Stomach (tissue), 9 donors: Measurements from ENCODE around the gene IFIH1. TPM values are rescaled to one million over a fixed set of nuclear protein-coding genes. Genes with fewer than 3 reads are reported as not detected.

ENCODE experiments used
- DNase-seq, 2 donors: peaks; one replicate each; pipeline versions ENCODE4 v3.0.0 to v3.0.0-alpha.2; 2013 to 2019
- H3K27ac ChIP-seq, 5 donors: fragments of 200-600 bp in 4 of 5; sonication (generic) in 4 of 5; one replicate each; pipeline ENCODE4 v1.5.1; 2013 to 2019; ENCODE audit warnings: mild to moderate bottlenecking in 1 of 5, moderate library complexity in 1 of 5
- H3K27me3 ChIP-seq, 3 donors: fragments of 200-600 bp; sonication (generic); one replicate each; pipeline ENCODE4 v1.5.1; 2017 to 2019; ENCODE audit warnings: mixed run types in 1 of 3
- H3K36me3 ChIP-seq, 4 donors: fragments of 200-600 bp; sonication (generic); 1 replicate in 3 of 4; 2 replicates in 1 of 4; pipeline ENCODE4 v1.5.1; 2016 to 2019
- H3K4me1 ChIP-seq, 4 donors: fragments of 200-600 bp; sonication (generic); one replicate each; pipeline ENCODE4 v1.5.1; 2016 to 2019
- H3K4me3 ChIP-seq, 4 donors: fragments of 200-600 bp; sonication (generic) in 3 of 4; one replicate each; pipeline ENCODE4 v1.5.1; 2016 to 2019; ENCODE audit warnings: mild to moderate bottlenecking in 1 of 4
- H3K9me3 ChIP-seq, 4 donors: fragments of 200-600 bp; sonication (generic); one replicate each; pipeline ENCODE4 v1.5.1; 2016 to 2019
- EP300 ChIP-seq: sonication (generic); formaldehyde crosslinking; IDR thresholded peaks from one replicate; pipeline ENCODE4 v1.6.1; 2017; ENCODE audit warnings: antibody characterized with exemption
- POLR2A ChIP-seq, 4 donors: fragments of 450-650 bp; IDR thresholded peaks; one replicate each; pipeline ENCODE4 v1.6.1; 2016; ENCODE audit warnings: antibody characterized with exemption in 4 of 4, control low read depth in 2 of 4, mild to moderate bottlenecking in 1 of 4, moderate library complexity in 1 of 4
- POLR2AphosphoS5 ChIP-seq, 3 donors: sonication (generic); formaldehyde crosslinking; IDR thresholded peaks; one replicate each; pipeline ENCODE4 v1.6.1; 2016; ENCODE audit warnings: antibody characterized with exemption in 3 of 3
- WGBS, 5 donors: extraction: QIAGEN DNeasy Blood & Tissue Kit in 3 of 5; methylation state at CpG; one replicate each; pipeline versions ENCODE4 v1.1.5 to v1.1.7; 2013 to 2018; 5-methylcytosine and 5-hydroxymethylcytosine counted together
- intact Hi-C: fragments of 100-400 bp; cut with DNase I; formaldehyde crosslinking; loops from one replicate; pipeline ENCODE4 v1.15.1; 2023; ENCODE audit warnings: low total_unique reads
- polyA plus RNA-seq, 3 donors: library from polyadenylated mRNA; stranded (reverse); fragments of 200-250 nt; gene quantifications; one replicate each; pipeline ENCODE4 v1.2.3, GENCODE V29; 2013
- total RNA-seq, 5 donors: library from RNA; depleted of rRNA; stranded (reverse); fragments of >200 nt; gene quantifications; one replicate each; pipeline versions ENCODE4 v1.1.0 to v1.2.3, GENCODE V29; 2014 to 2016
- TF ChIP-seq, protein P1 (sequence below), 7 experiments: fragments of 450-650 bp in 4 of 7; fragments of 200-600 bp in 3 of 7; sonication (generic) in 3 of 7; IDR thresholded peaks; one replicate each; pipeline ENCODE4 v1.5.1; 2016 to 2019; ENCODE audit warnings: antibody characterized with exemption in 7 of 7, control low read depth in 2 of 7, mild to moderate bottlenecking in 1 of 7
- donor health status: healthy with polysubstance abuse.
- donor health status: Bipolar disorder and iron deficiency.
- donor health status: healthy.

Gene IFIH1
- total and polyA plus RNA-seq, 8 donors: 2.6 to 37.5 (median 10.1) TPM

DNA sequence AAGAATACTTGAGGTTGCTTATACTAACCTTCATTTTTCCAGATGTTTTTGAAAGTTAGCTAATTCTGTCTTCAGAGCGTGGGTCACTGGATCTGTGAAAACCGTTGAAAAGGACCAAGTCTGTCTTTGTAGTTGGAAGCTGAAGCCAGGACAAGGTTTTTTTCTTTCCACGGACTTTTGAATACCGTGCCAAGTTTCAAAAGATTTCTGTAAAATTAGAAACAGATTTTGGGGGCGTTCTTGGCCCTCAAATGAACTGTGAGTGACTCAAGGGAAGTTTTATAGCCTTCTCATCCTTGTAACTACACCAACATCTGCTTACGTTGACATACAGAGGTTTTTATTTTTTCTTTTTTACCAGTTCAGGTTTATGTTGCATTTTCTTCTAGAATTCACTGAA is 75.2 kb downstream of the IFIH1 start, which contains the start of gene FAP:
Gene FAP, minus strand, starts transcription at position 152 of the 400 bp plus-strand sequence. Its CDS starts 118 bp downstream, at position 34.
- WGBS, 5 donors: 60 to 76% (median 71%) methylated on average over 6 of the region's 6 CpGs
- TF ChIP-seq, protein P1, sequence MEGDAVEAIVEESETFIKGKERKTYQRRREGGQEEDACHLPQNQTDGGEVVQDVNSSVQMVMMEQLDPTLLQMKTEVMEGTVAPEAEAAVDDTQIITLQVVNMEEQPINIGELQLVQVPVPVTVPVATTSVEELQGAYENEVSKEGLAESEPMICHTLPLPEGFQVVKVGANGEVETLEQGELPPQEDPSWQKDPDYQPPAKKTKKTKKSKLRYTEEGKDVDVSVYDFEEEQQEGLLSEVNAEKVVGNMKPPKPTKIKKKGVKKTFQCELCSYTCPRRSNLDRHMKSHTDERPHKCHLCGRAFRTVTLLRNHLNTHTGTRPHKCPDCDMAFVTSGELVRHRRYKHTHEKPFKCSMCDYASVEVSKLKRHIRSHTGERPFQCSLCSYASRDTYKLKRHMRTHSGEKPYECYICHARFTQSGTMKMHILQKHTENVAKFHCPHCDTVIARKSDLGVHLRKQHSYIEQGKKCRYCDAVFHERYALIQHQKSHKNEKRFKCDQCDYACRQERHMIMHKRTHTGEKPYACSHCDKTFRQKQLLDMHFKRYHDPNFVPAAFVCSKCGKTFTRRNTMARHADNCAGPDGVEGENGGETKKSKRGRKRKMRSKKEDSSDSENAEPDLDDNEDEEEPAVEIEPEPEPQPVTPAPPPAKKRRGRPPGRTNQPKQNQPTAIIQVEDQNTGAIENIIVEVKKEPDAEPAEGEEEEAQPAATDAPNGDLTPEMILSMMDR (IDR thresholded peaks at IDR 0.05): no peak
- TF ChIP-seq EP300 (no peak), POLR2A (IDR thresholded peaks at IDR 0.05) (no peak), POLR2AphosphoS5 (IDR thresholded peaks at IDR 0.05) (no peak)
- no peaks in the 10 kb centered on the region for H3K9me3 ChIP-seq
- H3K27ac ChIP-seq: peak within 1 kb of the TSS in 4 of 5 donors; percentile 42 to 77 (median 60)
- H3K4me1 ChIP-seq: peaks cover 0 to 33% (median 23%) of the 10 kb centered on the region in 4 donors
- intact Hi-C loops: no loop called here
- no peaks in the 10 kb centered on the region for H3K27me3 ChIP-seq
- no peaks in the 10 kb centered on the region for H3K36me3 ChIP-seq
- peak within 1 kb of the TSS in 2 of 4 donors; percentile 8 to 15 for H3K4me3 ChIP-seq
- DNase-seq: peak in 1 of 2 donors; percentile 63

DNA sequence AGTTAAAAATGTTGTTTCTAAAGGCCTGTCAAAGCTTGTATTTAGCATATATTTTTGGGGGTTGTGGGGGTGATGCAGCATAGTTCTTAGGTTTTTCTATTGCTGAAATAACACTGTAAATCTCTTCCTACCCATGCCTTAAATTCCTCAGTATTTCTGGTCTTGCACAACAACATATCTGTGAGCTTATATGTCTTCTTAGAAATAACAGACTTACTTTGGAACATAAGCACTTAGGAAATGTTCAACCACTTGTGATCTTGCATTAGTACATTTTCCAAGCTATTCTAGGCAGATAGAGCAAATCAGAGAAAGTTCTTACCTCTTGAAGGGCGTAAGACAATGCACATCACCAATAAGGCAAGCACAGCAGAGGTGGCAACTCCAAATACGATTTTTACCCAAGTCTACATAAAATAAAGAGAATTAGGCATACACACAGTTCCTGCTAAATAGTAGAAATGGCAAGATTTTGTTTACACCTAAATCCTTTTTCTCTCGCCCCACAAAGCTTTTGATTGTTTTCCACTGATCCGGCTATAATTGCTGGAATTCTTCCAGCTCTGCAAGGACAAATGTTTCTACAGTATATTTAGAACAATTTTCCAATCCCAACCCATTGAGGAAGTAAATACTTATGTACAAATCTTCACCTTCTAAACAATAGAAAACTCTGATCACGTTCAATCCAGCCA is 75.8 kb downstream of the IFIH1 start:
- Histone ChIP-seq H3K4me1 (peaks cover 0 to 33% (median 23%) of the 10 kb centered on the region in 4 donors), H3K27me3 (no peaks in the 10 kb centered on the region), H3K27ac (peak overlapping the region in 3 of 5 donors; percentile 42 to 75 (median 69)), H3K4me3 (peak overlapping the region in 2 of 4 donors; percentile 8 to 15), H3K36me3 (no peaks in the 10 kb centered on the region), H3K9me3 (no peaks in the 10 kb centered on the region)
- peak in 1 of 2 donors; percentile 16 for DNase-seq
- WGBS, 5 donors: 27 to 47% (median 38%) methylated on average over 5 of the region's 5 CpGs
- intact Hi-C loops: no loop called here
- TF ChIP-seq POLR2AphosphoS5 (IDR thresholded peaks at IDR 0.05) (peak in 2 of 3 donors; percentile 6 to 7), POLR2A (IDR thresholded peaks at IDR 0.05) (no peak)
- TF ChIP-seq, protein P1 (IDR thresholded peaks at IDR 0.05): no peak

DNA sequence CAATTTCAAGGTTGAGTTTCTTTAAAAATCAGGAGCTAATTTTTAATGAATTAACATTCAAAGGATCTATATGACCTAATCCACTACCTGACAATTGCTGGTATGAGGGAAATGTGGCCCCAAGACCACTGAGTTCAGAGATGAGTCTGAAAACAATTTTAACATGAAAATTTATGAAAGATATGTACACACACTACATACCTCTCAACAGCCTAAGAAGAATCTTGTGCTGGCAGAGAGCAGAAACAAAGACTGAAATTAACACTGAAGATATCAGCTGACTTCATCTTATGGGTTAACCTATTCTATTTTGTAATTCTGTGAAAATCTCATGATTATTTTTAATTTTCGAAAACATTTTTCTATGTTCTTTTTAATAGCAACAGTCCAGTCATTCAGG is 76.9 kb downstream of the IFIH1 start:
- WGBS, 5 donors: 85 to 96% (median 92%) methylated on average over 1 of the region's 1 CpG
- Histone ChIP-seq H3K27me3 (no peaks in the 10 kb centered on the region), H3K4me1 (peaks cover 0 to 33% (median 23%) of the 10 kb centered on the region in 4 donors), H3K27ac (no peak overlapping the region), H3K36me3 (no peaks in the 10 kb centered on the region), H3K4me3 (no peak overlapping the region), H3K9me3 (no peaks in the 10 kb centered on the region)
- DNase-seq: no peak
- intact Hi-C loops: no loop called here
- no peak for TF ChIP-seq EP300
- no peak for TF ChIP-seq POLR2AphosphoS5 (IDR thresholded peaks at IDR 0.05)
- no peak for TF ChIP-seq POLR2A (IDR thresholded peaks at IDR 0.05)
- TF ChIP-seq, protein P1 (IDR thresholded peaks at IDR 0.05): no peak

DNA sequence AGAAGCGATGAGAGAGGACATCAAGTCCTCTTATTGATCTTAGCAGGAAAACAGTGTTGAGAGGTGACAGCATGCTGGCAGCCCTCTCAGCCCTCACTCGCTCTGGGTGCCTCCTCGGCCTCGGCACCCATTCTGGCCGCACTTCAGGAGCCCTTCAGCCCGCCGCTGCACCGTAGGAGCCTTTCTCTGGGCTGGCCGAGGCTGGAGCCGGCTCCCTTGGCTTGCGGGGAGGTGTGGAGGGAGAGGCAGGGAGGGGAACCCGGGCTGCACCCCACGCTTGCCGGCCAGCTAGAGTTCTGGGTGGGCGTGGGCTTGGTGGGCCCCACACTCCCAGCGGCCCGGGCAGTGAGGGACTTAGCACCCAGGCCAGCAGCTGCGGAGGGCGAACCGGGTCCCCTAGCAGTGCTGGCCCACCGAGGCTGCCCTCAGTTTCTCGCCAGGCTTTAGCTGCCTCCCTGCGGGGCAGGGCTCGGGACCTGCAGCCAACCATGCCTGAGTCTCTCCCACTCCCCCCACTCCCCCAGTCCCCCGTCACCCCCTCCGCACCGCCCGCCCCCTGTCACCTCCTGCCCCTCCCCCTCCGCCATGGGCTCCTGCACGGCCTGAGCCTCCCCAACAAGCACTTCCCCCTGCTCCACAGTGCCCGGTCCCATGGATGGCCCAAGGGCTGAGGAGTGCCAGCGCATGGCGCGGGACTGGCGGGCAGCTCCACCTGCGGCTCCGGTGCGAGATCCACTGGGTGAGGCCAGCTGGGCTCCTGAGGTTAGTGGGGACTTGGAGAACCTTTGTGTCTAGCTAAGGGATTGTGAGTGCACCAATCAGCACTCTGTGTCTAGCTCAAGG is 83.6 kb downstream of the IFIH1 start:
- Histone ChIP-seq H3K36me3 (no peaks in the 10 kb centered on the region), H3K27me3 (no peaks in the 10 kb centered on the region), H3K9me3 (no peaks in the 10 kb centered on the region), H3K4me1 (no peaks in the 10 kb centered on the region), H3K4me3 (no peak overlapping the region), H3K27ac (no peak overlapping the region)
- TF ChIP-seq POLR2A (IDR thresholded peaks at IDR 0.05) (no peak), EP300 (no peak), POLR2AphosphoS5 (IDR thresholded peaks at IDR 0.05) (no peak)
- TF ChIP-seq, protein P1 (IDR thresholded peaks at IDR 0.05): no peak
- DNase-seq: no peak
- 95 to 98% (median 97%) methylated on average over 20 to 38 of the region's 38 CpGs for WGBS, 5 donors
- intact Hi-C loops: no loop called here
